ENCODE measurements around the gene EIF1AD. TPM values are rescaled to one million over a fixed set of nuclear protein-coding genes. Genes with fewer than 3 reads are reported as not detected.
A peak's percentile ranks its signal among the peaks of the same experiment; 100 is the strongest.

EIF1AD gene
- total RNA-seq, 1 experiment from 2014 or later, result 55.1 TPM

DNA sequence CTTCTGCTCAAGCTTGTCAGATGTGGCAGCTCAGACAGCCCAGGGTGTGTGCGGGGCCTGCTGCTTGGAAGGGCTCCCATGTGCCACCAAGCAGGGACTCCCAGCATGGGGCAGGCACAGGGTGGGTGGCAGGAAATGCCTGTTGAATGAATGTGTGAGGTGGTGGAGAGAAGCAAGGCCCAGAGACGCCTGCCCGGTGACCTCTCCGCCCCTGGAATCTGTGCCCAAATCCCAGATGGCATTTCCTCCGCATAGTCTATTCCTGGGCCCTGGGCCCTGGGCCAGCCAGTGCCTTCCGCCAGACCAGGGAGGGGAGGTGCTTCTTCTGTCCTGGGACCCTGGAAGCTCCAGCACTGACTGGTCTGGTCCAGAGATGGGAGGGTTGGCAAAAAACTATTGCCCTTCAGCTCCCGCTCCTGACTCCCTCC, 13.5 kb upstream of the EIF1AD start:
- BruUV-seq (replicated peaks), result no TSS peak
- H3K27me3 Mint-ChIP-seq (ENCODE audit: unreplicated experiment), result no peaks in the 10 kb centered on the region
- intact Hi-C loops (cut with micrococcal nuclease; ENCODE audit: unreplicated experiment), result no loop called here
- peaks cover 42% of the 10 kb centered on the region for H3K4me1 Mint-ChIP-seq (ENCODE audit: low read depth, unreplicated experiment)
- CTCF ChIA-PET, result interaction anchor here (0.6 to 0.8 kb wide), 2 partner anchors 11 to 198 kb away, joined by 3 read pairs; partner anchors contain the start of gene CATSPER1
- H3K36me3 Mint-ChIP-seq (ENCODE audit: insufficient read depth, unreplicated experiment), result peaks cover 33% of the 10 kb centered on the region
- DNase-seq, result peak; percentile 46
- H3K4me3 Mint-ChIP-seq (ENCODE audit: low read depth, unreplicated experiment), result no peak overlapping the region
- TF ChIP-seq, protein P1, sequence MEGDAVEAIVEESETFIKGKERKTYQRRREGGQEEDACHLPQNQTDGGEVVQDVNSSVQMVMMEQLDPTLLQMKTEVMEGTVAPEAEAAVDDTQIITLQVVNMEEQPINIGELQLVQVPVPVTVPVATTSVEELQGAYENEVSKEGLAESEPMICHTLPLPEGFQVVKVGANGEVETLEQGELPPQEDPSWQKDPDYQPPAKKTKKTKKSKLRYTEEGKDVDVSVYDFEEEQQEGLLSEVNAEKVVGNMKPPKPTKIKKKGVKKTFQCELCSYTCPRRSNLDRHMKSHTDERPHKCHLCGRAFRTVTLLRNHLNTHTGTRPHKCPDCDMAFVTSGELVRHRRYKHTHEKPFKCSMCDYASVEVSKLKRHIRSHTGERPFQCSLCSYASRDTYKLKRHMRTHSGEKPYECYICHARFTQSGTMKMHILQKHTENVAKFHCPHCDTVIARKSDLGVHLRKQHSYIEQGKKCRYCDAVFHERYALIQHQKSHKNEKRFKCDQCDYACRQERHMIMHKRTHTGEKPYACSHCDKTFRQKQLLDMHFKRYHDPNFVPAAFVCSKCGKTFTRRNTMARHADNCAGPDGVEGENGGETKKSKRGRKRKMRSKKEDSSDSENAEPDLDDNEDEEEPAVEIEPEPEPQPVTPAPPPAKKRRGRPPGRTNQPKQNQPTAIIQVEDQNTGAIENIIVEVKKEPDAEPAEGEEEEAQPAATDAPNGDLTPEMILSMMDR (IDR thresholded peaks at IDR 0.05; ENCODE audit: unreplicated experiment), result no peak
- H3K27ac Mint-ChIP-seq (ENCODE audit: unreplicated experiment), result no peak overlapping the region
- H3K9me3 Mint-ChIP-seq (ENCODE audit: low read depth, unreplicated experiment), result no peaks in the 10 kb centered on the region

DNA sequence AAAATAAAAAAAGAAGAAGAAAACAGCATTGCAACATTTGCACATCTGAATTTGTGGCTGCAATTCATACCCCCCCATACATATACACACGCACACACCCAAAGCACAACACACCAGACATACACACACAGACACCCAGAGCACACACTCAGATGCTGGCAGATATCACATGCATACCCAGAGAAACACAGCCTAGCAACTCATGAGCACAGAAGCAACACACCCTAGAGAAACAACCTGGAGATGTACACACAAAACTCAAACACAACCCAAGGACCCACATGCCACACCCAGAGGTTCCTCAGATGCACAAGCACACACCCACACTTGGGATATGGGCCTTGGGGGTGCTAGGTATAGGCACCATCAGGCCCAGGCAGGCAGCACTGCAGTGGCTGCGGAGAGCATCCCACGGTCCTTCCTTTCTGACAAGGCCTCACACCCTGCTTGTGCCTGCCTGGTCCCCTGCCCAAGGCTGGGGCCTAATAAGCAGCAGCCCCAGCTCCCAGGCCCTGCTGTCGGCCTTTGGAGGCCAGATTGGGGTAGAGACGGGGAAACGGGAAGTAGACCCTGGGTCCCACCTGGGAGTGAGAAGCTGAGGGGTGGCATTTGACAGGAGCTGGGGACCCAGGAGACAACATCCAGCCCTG, 13.0 kb upstream of the EIF1AD start:
- H3K27ac Mint-ChIP-seq (ENCODE audit: unreplicated experiment), result peak overlapping the region; percentile 21
- TF ChIP-seq, protein P1 (IDR thresholded peaks at IDR 0.05; ENCODE audit: unreplicated experiment), result no peak
- no peak for DNase-seq
- peaks cover 33% of the 10 kb centered on the region for H3K36me3 Mint-ChIP-seq (ENCODE audit: insufficient read depth, unreplicated experiment)
- no TSS peak for BruUV-seq (replicated peaks)
- H3K27me3 Mint-ChIP-seq (ENCODE audit: unreplicated experiment), result no peaks in the 10 kb centered on the region
- no peaks in the 10 kb centered on the region for H3K9me3 Mint-ChIP-seq (ENCODE audit: low read depth, unreplicated experiment)
- CTCF ChIA-PET, result interaction anchor here (0.6 to 0.8 kb wide), 2 partner anchors 12 to 197 kb away, joined by 3 read pairs; partner anchors contain the start of gene CATSPER1
- H3K4me1 Mint-ChIP-seq (ENCODE audit: low read depth, unreplicated experiment), result peaks cover 36% of the 10 kb centered on the region
- intact Hi-C loops (cut with micrococcal nuclease; ENCODE audit: unreplicated experiment), result no loop called here
- peak overlapping the region; percentile 16 for H3K4me3 Mint-ChIP-seq (ENCODE audit: low read depth, unreplicated experiment)

DNA sequence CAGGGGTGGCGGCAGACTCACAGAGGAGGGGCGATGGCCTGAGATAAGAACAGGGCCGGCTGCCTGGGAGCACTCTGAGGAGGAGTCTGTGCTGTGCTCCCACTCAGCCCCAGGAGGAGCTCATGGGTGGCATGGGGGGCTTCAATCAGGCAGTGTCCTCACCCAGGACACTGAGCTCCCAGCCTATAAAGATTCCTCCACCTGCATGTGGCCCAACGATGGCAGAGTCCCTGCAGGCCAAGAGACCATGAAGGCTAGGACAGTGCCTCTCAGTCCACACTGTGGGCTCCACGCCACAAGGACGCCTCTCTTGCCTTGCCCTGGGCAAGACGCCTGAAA, 11.8 kb upstream of the EIF1AD start:
- peaks cover 34% of the 10 kb centered on the region for H3K36me3 Mint-ChIP-seq (ENCODE audit: insufficient read depth, unreplicated experiment)
- no TSS peak for BruUV-seq (replicated peaks)
- CTCF ChIA-PET, result interaction anchor here (1.0 to 1.2 kb wide), 3 partner anchors 9 to 31 kb away, joined by 3 to 7 read pairs (median 5); partner anchors contain the start of gene BANF1
- intact Hi-C loops (cut with micrococcal nuclease; ENCODE audit: unreplicated experiment), result no loop called here
- DNase-seq, result no peak
- H3K4me1 Mint-ChIP-seq (ENCODE audit: low read depth, unreplicated experiment), result peaks cover 36% of the 10 kb centered on the region
- H3K27ac Mint-ChIP-seq (ENCODE audit: unreplicated experiment), result no peak overlapping the region
- TF ChIP-seq, protein P1 (IDR thresholded peaks at IDR 0.05; ENCODE audit: unreplicated experiment), result no peak
- H3K9me3 Mint-ChIP-seq (ENCODE audit: low read depth, unreplicated experiment), result no peaks in the 10 kb centered on the region
- H3K27me3 Mint-ChIP-seq (ENCODE audit: unreplicated experiment), result no peaks in the 10 kb centered on the region
- peak overlapping the region; percentile 30 for H3K4me3 Mint-ChIP-seq (ENCODE audit: low read depth, unreplicated experiment)

DNA sequence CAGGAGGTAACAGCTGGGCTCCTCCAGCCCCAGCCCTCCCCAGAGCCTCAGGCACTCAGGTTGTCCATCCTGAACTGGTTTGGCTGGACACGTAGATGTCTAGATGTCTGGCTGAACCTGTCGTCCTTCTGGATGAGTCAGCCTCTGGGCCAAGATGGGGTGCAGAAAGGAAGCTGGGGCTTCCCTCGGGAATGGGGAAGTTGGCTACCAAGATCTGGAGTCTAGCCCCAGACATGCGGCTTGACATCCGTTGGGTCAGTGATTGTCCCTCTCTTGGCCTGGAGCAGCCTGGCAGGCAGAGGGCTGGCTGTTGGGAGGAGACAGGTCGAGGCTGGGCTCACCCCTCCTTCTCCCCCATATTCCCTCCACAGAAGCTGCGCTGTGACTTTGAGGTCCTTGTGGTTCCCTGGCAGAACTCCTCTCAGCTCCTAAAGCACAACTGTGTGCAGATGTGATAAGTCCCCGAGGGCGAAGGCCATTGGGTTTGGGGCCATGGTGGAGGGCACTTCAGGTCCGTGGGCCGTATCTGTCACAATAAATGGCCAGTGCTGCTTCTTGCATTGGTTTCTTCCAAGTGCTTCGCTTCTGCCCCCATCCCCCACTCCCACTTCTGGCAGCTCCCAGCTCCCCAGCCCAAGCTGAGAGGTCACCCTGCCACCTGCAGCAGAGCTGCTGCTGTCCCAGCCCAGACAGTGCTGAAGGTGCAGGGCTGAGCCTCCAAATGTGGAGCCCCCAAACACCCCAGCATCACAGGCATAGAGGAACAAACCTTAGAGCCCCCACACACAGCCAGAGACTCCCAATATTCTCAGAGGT, 11.2 kb upstream of the EIF1AD start:
- no peaks in the 10 kb centered on the region for H3K27me3 Mint-ChIP-seq (ENCODE audit: unreplicated experiment)
- TF ChIP-seq, protein P1 (IDR thresholded peaks at IDR 0.05; ENCODE audit: unreplicated experiment), result no peak
- intact Hi-C loops (cut with micrococcal nuclease; ENCODE audit: unreplicated experiment), result no loop called here
- H3K4me3 Mint-ChIP-seq (ENCODE audit: low read depth, unreplicated experiment), result peak overlapping the region; percentile 30
- H3K4me1 Mint-ChIP-seq (ENCODE audit: low read depth, unreplicated experiment), result peaks cover 36% of the 10 kb centered on the region
- H3K36me3 Mint-ChIP-seq (ENCODE audit: insufficient read depth, unreplicated experiment), result peaks cover 40% of the 10 kb centered on the region
- H3K27ac Mint-ChIP-seq (ENCODE audit: unreplicated experiment), result no peak overlapping the region
- CTCF ChIA-PET, result interaction anchor here (0.9 to 1.2 kb wide), 4 partner anchors 8 to 32 kb away, joined by 3 to 7 read pairs (median 4); partner anchors contain the start of gene BANF1
- H3K9me3 Mint-ChIP-seq (ENCODE audit: low read depth, unreplicated experiment), result no peaks in the 10 kb centered on the region
- peak; percentile 67 for DNase-seq
- BruUV-seq (replicated peaks), result no TSS peak
